Breast epithelium (tissue), 3 donors: ENCODE measurements around the gene USP15.

Experiments
- POLR2A ChIP-seq: fragments of 450-650 bp; IDR thresholded peaks from one replicate; pipeline ENCODE4 v1.6.1; 2016; ENCODE audit warnings: antibody characterized with exemption, mild to moderate bottlenecking, moderate library complexity
- POLR2AphosphoS5 ChIP-seq, 3 donors: sonication (generic); formaldehyde crosslinking; IDR thresholded peaks; one replicate each; pipeline ENCODE4 v1.6.1; 2017; ENCODE audit warnings: antibody characterized with exemption in 3 of 3
- TF ChIP-seq, protein P1 (sequence below), 3 donors: fragments of 450-650 bp; IDR thresholded peaks; one replicate each; pipeline ENCODE4 v1.5.1; 2016 to 2017; ENCODE audit warnings: antibody characterized with exemption in 3 of 3, mild to moderate bottlenecking in 3 of 3, moderate library complexity in 3 of 3

DNA sequence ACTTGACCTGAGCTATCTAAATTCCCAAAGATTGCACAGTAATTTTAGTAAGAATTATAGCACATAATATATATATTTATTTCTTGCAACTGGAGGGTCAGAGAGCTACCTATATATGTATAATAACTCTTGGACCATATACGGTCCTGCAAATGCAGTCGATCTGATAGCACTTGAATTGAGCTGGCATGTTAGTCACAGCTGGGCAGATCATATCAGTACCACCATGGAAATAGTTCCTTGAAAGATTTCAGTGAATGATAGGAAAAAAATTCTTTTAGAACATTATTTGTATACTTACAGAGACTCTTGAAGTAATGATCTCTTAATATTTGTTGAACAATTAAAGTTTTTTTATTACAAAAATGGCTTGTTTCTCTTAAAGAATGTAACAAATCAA is 111.9 kb downstream of the USP15 start:
- TF ChIP-seq POLR2AphosphoS5 (IDR thresholded peaks at IDR 0.05) (no peak), POLR2A (no peak)
- TF ChIP-seq, protein P1, sequence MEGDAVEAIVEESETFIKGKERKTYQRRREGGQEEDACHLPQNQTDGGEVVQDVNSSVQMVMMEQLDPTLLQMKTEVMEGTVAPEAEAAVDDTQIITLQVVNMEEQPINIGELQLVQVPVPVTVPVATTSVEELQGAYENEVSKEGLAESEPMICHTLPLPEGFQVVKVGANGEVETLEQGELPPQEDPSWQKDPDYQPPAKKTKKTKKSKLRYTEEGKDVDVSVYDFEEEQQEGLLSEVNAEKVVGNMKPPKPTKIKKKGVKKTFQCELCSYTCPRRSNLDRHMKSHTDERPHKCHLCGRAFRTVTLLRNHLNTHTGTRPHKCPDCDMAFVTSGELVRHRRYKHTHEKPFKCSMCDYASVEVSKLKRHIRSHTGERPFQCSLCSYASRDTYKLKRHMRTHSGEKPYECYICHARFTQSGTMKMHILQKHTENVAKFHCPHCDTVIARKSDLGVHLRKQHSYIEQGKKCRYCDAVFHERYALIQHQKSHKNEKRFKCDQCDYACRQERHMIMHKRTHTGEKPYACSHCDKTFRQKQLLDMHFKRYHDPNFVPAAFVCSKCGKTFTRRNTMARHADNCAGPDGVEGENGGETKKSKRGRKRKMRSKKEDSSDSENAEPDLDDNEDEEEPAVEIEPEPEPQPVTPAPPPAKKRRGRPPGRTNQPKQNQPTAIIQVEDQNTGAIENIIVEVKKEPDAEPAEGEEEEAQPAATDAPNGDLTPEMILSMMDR (IDR thresholded peaks at IDR 0.05) = no peak
